SK-N-SH (cell line): ENCODE measurements around the gene PDIA6. TPM values are rescaled to one million over a fixed set of nuclear protein-coding genes. Genes with fewer than 3 reads are reported as not detected.

Source experiments
- CTCF ChIA-PET: fragments of 300-600, 350-600 bp; formaldehyde crosslinking; extraction: SDS; loops from one replicate; lab custom pipeline; 2021; lab: Yijun Ruan, JAX
- POLR2A ChIA-PET: fragments of 350-600 bp; sonication (Branson Sonifier 250); formaldehyde crosslinking; extraction: SDS; loops from one replicate; lab custom pipeline; 2020; ENCODE audit warnings: antibody characterized with exemption, inconsistent platforms; lab: Yijun Ruan, JAX
- DNase-seq: peaks from one replicate; pipeline ENCODE4 v3.0.0; 2012
- H2AFZ ChIP-seq: fragments of 200-600 bp; sonication (generic); 2 replicates; pipeline ENCODE4 v1.8.1; 2016; ENCODE audit warnings: antibody characterized with exemption, mild to moderate bottlenecking, low read depth
- H3F3A ChIP-seq: fragments of 200-600 bp; sonication (generic); replicated peaks from 2 replicates; pipeline ENCODE3; 2016; ENCODE audit warnings: antibody characterized with exemption, mild to moderate bottlenecking; ENCODE audit not compliant: insufficient read depth
- H3K27ac ChIP-seq, 2 experiments: fragments of 200-500 bp in 1 of 2; fragments of 200-600 bp in 1 of 2; sonication (Bioruptor generic) in 1 of 2; sonication (generic), shearing (Covaris generic) in 1 of 2; 2 replicates each; pipeline versions ENCODE4 v1.5.1 to v1.6.1; 2014 to 2016; ENCODE audit warnings: low read depth in 2 of 2, inconsistent platforms in 1 of 2, low read length in 1 of 2, mild to moderate bottlenecking in 1 of 2, mixed read lengths in 1 of 2
- H3K27me3 ChIP-seq: fragments of 200-600 bp; sonication (generic), shearing (Covaris generic); 2 replicates; pipeline ENCODE4 v1.6.1; 2016; ENCODE audit warnings: mixed run types; ENCODE audit not compliant: insufficient read depth
- H3K36me3 ChIP-seq, 2 experiments: fragments of 200-500 bp in 1 of 2; fragments of 200-600 bp in 1 of 2; sonication (Bioruptor generic) in 1 of 2; sonication (generic) in 1 of 2; replicated peaks in 1 of 2; 2 replicates each; pipeline versions ENCODE3 to v1.5.1; 2014 to 2016; ENCODE audit warnings: low read length in 1 of 2, mild to moderate bottlenecking in 1 of 2; ENCODE audit not compliant: insufficient read depth in 2 of 2, control insufficient read depth in 1 of 2
- H3K4me1 ChIP-seq, 2 experiments: fragments of 200-500 bp in 1 of 2; fragments of 200-600 bp in 1 of 2; sonication (Bioruptor generic) in 1 of 2; sonication (generic), shearing (Covaris generic) in 1 of 2; 2 replicates each; pipeline versions ENCODE4 v1.5.1 to v1.6.1; 2014 to 2016; ENCODE audit warnings: low read depth in 1 of 2, low read length in 1 of 2, mixed run types in 1 of 2; ENCODE audit not compliant: insufficient read depth in 2 of 2, control insufficient read depth in 1 of 2
- H3K4me2 ChIP-seq: fragments of 200-600 bp; sonication (generic), shearing (Covaris generic); 2 replicates; pipeline ENCODE4 v1.6.1; 2017; ENCODE audit warnings: mixed run types
- H3K4me3 ChIP-seq, 2 experiments: fragments of 200-500 bp in 1 of 2; fragments of 200-600 bp in 1 of 2; sonication (Bioruptor generic) in 1 of 2; sonication (generic), shearing (Covaris generic) in 1 of 2; 2 replicates each; pipeline versions ENCODE4 v1.5.1 to v1.8.1; 2014 to 2016; ENCODE audit warnings: low read depth in 2 of 2, inconsistent platforms in 1 of 2, low read length in 1 of 2, mild to moderate bottlenecking in 1 of 2, mixed read lengths in 1 of 2, moderate library complexity in 1 of 2
- H3K79me2 ChIP-seq: fragments of 200-600 bp; sonication (generic); 2 replicates; pipeline ENCODE4 v1.8.1; 2017; ENCODE audit warnings: mild to moderate bottlenecking; ENCODE audit not compliant: insufficient read depth
- H3K9ac ChIP-seq: fragments of 200-600 bp; sonication (generic); 2 replicates; pipeline ENCODE4 v1.6.1; 2017; ENCODE audit warnings: mixed run types
- H3K9me2 ChIP-seq: fragments of 200-600 bp; sonication (generic); 2 replicates; pipeline ENCODE4 v1.6.1; 2017; ENCODE audit warnings: mixed run types
- H3K9me3 ChIP-seq: fragments of 200-600 bp; sonication (generic); 2 replicates; pipeline ENCODE4 v1.6.1; 2017; ENCODE audit warnings: mixed run types, mild to moderate bottlenecking, moderate library complexity
- H4K20me1 ChIP-seq: fragments of 200-600 bp; sonication (generic); 2 replicates; pipeline ENCODE4 v1.6.1; 2017; ENCODE audit warnings: mild to moderate bottlenecking, mixed run types; ENCODE audit not compliant: insufficient read depth
- ELF1 ChIP-seq: IDR thresholded peaks from 2 replicates; pipeline ENCODE4 v1.4.0; 2012
- EP300 ChIP-seq, 2 experiments: IDR thresholded peaks; 2 replicates each; pipeline versions ENCODE4 v1.4.0 to v1.6.1; 2012; ENCODE audit warnings: borderline replicate concordance in 1 of 2, low read depth in 1 of 2, low read length in 1 of 2
- EZH2phosphoT487 ChIP-seq: fragments of 200-600 bp; sonication (generic); IDR thresholded peaks from 2 replicates; pipeline ENCODE4 v1.6.1; 2017; ENCODE audit warnings: low read depth, mixed run types, mild to moderate bottlenecking, antibody characterized with exemption, moderate library complexity, borderline replicate concordance
- FOXM1 ChIP-seq: IDR thresholded peaks from 2 replicates; pipeline ENCODE4 v1.4.0; 2012; ENCODE audit warnings: low read depth, mild to moderate bottlenecking
- GABPA ChIP-seq: IDR thresholded peaks from 2 replicates; pipeline ENCODE4 v1.4.0; 2012; ENCODE audit warnings: low read depth, mild to moderate bottlenecking
- IRF3 ChIP-seq: fragments of 150-350 bp; IDR thresholded peaks from 2 replicates; pipeline ENCODE4 v1.6.1; 2016; ENCODE audit warnings: mild to moderate bottlenecking, low read depth, low read length
- MAX ChIP-seq: IDR thresholded peaks from 2 replicates; pipeline ENCODE4 v1.4.0; 2012; ENCODE audit warnings: low read depth
- MEF2A ChIP-seq: IDR thresholded peaks from 2 replicates; pipeline ENCODE4 v1.4.0; 2012; ENCODE audit warnings: low read depth, borderline replicate concordance
- MXI1 ChIP-seq: IDR thresholded peaks from 2 replicates; pipeline ENCODE4 v1.6.1; 2012; ENCODE audit warnings: mild to moderate bottlenecking, low read depth, low read length, improper control_type of control experiment
- NRF1 ChIP-seq: IDR thresholded peaks from 2 replicates; pipeline ENCODE4 v1.6.1; 2012; ENCODE audit warnings: low read depth, mild to moderate bottlenecking, low read length
- PBX3 ChIP-seq: IDR thresholded peaks from 2 replicates; pipeline ENCODE4; 2012
- POLR2AphosphoS5 ChIP-seq: IDR thresholded peaks from 2 replicates; pipeline ENCODE4 v1.6.1; 2012; ENCODE audit warnings: low read depth, low read length
- RCOR1 ChIP-seq: fragments of 150-350 bp; IDR thresholded peaks from 2 replicates; pipeline ENCODE4 v1.6.1; 2017; ENCODE audit warnings: antibody characterized with exemption, low read length
- RFX5 ChIP-seq: IDR thresholded peaks from 2 replicates; pipeline ENCODE4 v1.6.1; 2012; ENCODE audit warnings: mild to moderate bottlenecking, improper control_type of control experiment, low read length
- RXRA ChIP-seq: IDR thresholded peaks from 2 replicates; pipeline ENCODE4 v1.4.0; 2012; ENCODE audit warnings: low read depth, mild to moderate bottlenecking, borderline replicate concordance
- SIN3A ChIP-seq: IDR thresholded peaks from 2 replicates; pipeline ENCODE4 v1.6.1; 2012; ENCODE audit warnings: low read depth, mild to moderate bottlenecking, low read length, moderate library complexity, borderline replicate concordance
- SMC3 ChIP-seq: IDR thresholded peaks from 2 replicates; pipeline ENCODE4 v1.6.1; 2012; ENCODE audit warnings: low read depth, low read length, improper control_type of control experiment
- TAF1 ChIP-seq: IDR thresholded peaks from 2 replicates; pipeline ENCODE4 v1.6.1; 2012; ENCODE audit warnings: low read depth, mild to moderate bottlenecking, low read length, moderate library complexity, borderline replicate concordance
- USF2 ChIP-seq: fragments of 150-350 bp; IDR thresholded peaks from 2 replicates; pipeline ENCODE4 v1.6.1; 2017; ENCODE audit warnings: antibody characterized with exemption, low read length, low read depth, borderline replicate concordance
- YY1 ChIP-seq: IDR thresholded peaks from 2 replicates; pipeline ENCODE4 v1.4.0; 2012; ENCODE audit warnings: low read depth, mild to moderate bottlenecking
- WGBS: methylation state at CpG from one replicate; pipeline ENCODE4 v1.1.6; 2017; ENCODE audit warnings: low lambda C conversion rate; 5-methylcytosine and 5-hydroxymethylcytosine counted together
- polyA plus RNA-seq, 3 experiments: library from polyadenylated mRNA; depleted of rRNA; stranded (reverse); fragments of >200 nt; gene quantifications; 2 replicates each; pipeline ENCODE4 v1.2.3, GENCODE V29; 2012

Gene PDIA6
- polyA plus RNA-seq, 1 of the 3 experiments (the other 2 are of a cell fraction), result 325 TPM

- Histone ChIP-seq H3F3A (no peaks in the 10 kb centered on the region), H3K4me2 (no peak overlapping the region), H2AFZ (no peak overlapping the region), H3K9me3 (no peaks in the 10 kb centered on the region), H3K4me3 (no peak overlapping the region), H3K9ac (no peak overlapping the region), H3K36me3 (no peaks in the 10 kb centered on the region), H4K20me1 (no peaks in the 10 kb centered on the region), H3K27ac (no peak overlapping the region), H3K9me2 (no peaks in the 10 kb centered on the region), H3K79me2 (no peaks in the 10 kb centered on the region), H3K4me1 (peaks cover 0 to 29% of the 10 kb centered on the region in 2 experiments; a peak in 1 of 4 replicates), H3K27me3 (peaks cover 43% of the 10 kb centered on the region; the same call in 1 of the 2 replicates)
- 78% methylated on average over 26 of the region's 30 CpGs for WGBS
- no peak for DNase-seq
- CTCF ChIA-PET, result interaction anchor here (0.5 to 11.5 kb wide), 20 partner anchors 12 to 752 kb away, joined by 3 to 666 read pairs (median 5); partner anchors contain the start of gene KCNF1
- POLR2A ChIA-PET, result interaction anchor here (0.9 kb wide), 1 partner anchor 18 kb away, joined by 3 read pairs; the partner anchor contains the start of gene PDIA6
- TF ChIP-seq SMC3 (no peak), PBX3 (no peak), YY1 (no peak), SIN3A (no peak), EP300 (IDR thresholded peaks at IDR 0.05; ENCODE audit: borderline replicate concordance in 1 of 2, low read depth in 1 of 2, low read length in 1 of 2) (no peak), MAX (no peak), MXI1 (no peak), RCOR1 (no peak), USF2 (no peak), MEF2A (no peak), POLR2AphosphoS5 (no peak), NRF1 (no peak), GABPA (no peak), TAF1 (no peak), RFX5 (no peak), IRF3 (no peak), ELF1 (no peak), EZH2phosphoT487 (no peak), FOXM1 (no peak), RXRA (no peak)
Observed at GRCh38 chr2:10830641-10831399, 18.2 kb upstream of the PDIA6 start.
